OCI-LY3 (cell line): ENCODE results near the gene SYPL2.
A peak's percentile ranks its signal among the peaks of the same experiment; 100 is the strongest.

Source experiments
- H2AFZ ChIP-seq: fragments of 200-600, 300-600 bp; shearing (Covaris generic); 2 replicates; pipeline ENCODE4 v1.6.0; 2014; ENCODE audit warnings: antibody characterized with exemption, low read depth, low read length
- H3K27ac ChIP-seq: fragments of 200-600, 300-600 bp; sonication (generic); 2 replicates; pipeline ENCODE4 v1.5.1; 2014; ENCODE audit warnings: mild to moderate bottlenecking, low read length, moderate library complexity, mixed read lengths
- H3K27me3 ChIP-seq: fragments of 200-600, 300-600 bp; sonication (generic); 2 replicates; pipeline ENCODE4 v1.6.1; 2014; ENCODE audit warnings: low read depth, low read length, mixed read lengths
- H3K36me3 ChIP-seq: fragments of 200-600, 300-600 bp; sonication (generic); replicated peaks from 2 replicates; pipeline ENCODE3; 2014; ENCODE audit warnings: low read depth, low read length, mixed read lengths
- H3K4me1 ChIP-seq: fragments of 300-600, 200-600 bp; sonication (generic); 2 replicates; pipeline ENCODE4 v1.6.1; 2014; ENCODE audit warnings: low read length, mixed read lengths
- H3K4me2 ChIP-seq: fragments of 200-600, 300-600 bp; sonication (generic); 2 replicates; pipeline ENCODE4 v1.6.1; 2014; ENCODE audit warnings: low read length, mixed read lengths
- H3K4me3 ChIP-seq: fragments of 300-600, 200-600 bp; sonication (generic); 2 replicates; pipeline ENCODE4 v1.5.1; 2014; ENCODE audit warnings: antibody characterized with exemption, mild to moderate bottlenecking, low read length, moderate library complexity
- H3K79me2 ChIP-seq: fragments of 300-600, 200-600 bp; shearing (Covaris generic); 2 replicates; pipeline ENCODE4 v1.6.1; 2014; ENCODE audit warnings: mild to moderate bottlenecking, low read length, mixed read lengths
- H3K9ac ChIP-seq: fragments of 300-600, 200-600 bp; shearing (Covaris generic); 2 replicates; pipeline ENCODE4 v1.6.0; 2014; ENCODE audit warnings: mild to moderate bottlenecking, low read length, moderate library complexity
- H3K9me3 ChIP-seq: fragments of 200-600, 300-600 bp; shearing (Covaris generic); 2 replicates; pipeline ENCODE4 v1.6.1; 2014; ENCODE audit warnings: low read length, mixed read lengths; ENCODE audit not compliant: insufficient read depth
- H4K20me1 ChIP-seq: fragments of 200-600, 300-600 bp; sonication (generic); 2 replicates; pipeline ENCODE4 v1.6.1; 2016; ENCODE audit warnings: low read length, mixed read lengths; ENCODE audit not compliant: insufficient read depth
- EZH2phosphoT487 ChIP-seq: fragments of 200-600 bp; shearing (Covaris generic); IDR thresholded peaks from 2 replicates; pipeline ENCODE4 v1.6.1; 2018; ENCODE audit warnings: antibody characterized with exemption, mixed run types, low read depth
- TF ChIP-seq, protein P1 (sequence below): fragments of 200-600, 300-600 bp; sonication (generic); IDR thresholded peaks from 2 replicates; pipeline ENCODE4 v1.5.1; 2014; ENCODE audit warnings: antibody characterized with exemption, low read length, low read depth

The SYPL2 gene

DNA sequence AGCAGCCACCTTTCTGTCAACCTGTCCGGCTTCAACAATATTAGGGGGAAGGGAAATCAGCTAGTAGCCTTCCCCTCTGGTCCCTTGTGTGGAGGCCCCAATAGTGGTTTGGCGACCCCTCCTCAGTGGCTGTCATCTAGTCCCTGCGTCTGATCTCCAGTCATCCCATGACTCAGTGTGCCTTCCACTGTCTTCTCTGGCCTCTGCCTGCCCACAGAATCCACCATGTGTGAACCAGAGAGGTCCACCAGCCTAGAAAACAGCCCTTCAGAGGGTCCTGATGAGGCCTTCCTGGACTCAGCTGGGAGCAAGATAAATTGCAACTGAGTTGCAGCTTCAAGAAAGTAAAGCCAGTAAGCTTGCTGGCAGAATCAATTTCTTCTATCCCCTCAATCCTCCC lies 13.6 kb downstream of the SYPL2 start:
- H3K27ac ChIP-seq: no peak overlapping the region
- H3K9ac ChIP-seq: no peak overlapping the region
- H3K4me3 ChIP-seq: no peak overlapping the region
- no peaks in the 10 kb centered on the region for H4K20me1 ChIP-seq
- H3K4me1 ChIP-seq: peaks cover 7% of the 10 kb centered on the region
- H3K79me2 ChIP-seq: peaks cover 8% of the 10 kb centered on the region
- H3K36me3 ChIP-seq: no peaks in the 10 kb centered on the region
- H3K27me3 ChIP-seq: no peaks in the 10 kb centered on the region
- no peak overlapping the region for H2AFZ ChIP-seq
- TF ChIP-seq, protein P1, sequence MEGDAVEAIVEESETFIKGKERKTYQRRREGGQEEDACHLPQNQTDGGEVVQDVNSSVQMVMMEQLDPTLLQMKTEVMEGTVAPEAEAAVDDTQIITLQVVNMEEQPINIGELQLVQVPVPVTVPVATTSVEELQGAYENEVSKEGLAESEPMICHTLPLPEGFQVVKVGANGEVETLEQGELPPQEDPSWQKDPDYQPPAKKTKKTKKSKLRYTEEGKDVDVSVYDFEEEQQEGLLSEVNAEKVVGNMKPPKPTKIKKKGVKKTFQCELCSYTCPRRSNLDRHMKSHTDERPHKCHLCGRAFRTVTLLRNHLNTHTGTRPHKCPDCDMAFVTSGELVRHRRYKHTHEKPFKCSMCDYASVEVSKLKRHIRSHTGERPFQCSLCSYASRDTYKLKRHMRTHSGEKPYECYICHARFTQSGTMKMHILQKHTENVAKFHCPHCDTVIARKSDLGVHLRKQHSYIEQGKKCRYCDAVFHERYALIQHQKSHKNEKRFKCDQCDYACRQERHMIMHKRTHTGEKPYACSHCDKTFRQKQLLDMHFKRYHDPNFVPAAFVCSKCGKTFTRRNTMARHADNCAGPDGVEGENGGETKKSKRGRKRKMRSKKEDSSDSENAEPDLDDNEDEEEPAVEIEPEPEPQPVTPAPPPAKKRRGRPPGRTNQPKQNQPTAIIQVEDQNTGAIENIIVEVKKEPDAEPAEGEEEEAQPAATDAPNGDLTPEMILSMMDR: no peak
- no peak for TF ChIP-seq EZH2phosphoT487
- H3K4me2 ChIP-seq: no peak overlapping the region
- no peaks in the 10 kb centered on the region for H3K9me3 ChIP-seq

DNA sequence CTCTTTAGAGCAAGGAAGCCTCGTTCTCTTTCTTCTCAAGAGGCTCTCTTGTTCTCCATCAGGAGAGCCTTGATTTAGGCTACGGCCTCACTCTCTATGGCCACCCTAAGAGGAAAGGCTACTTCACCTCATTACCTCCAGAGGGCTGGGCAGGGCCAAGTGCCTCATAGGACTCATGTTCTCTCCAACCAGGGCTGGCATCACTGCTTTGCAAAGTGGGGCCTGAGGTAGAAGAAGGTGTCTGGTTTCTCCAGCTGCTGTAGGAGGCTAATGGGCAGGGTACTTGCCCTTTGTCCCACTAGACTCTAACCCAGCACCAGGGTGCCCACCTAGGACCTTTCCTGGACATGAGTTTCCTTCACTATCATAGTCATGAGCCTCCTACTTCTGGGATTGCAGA lies 15.3 kb downstream of the SYPL2 start:
- Histone ChIP-seq H3K79me2 (peaks cover 9% of the 10 kb centered on the region), H2AFZ (no peak overlapping the region), H4K20me1 (no peaks in the 10 kb centered on the region), H3K4me2 (no peak overlapping the region), H3K36me3 (no peaks in the 10 kb centered on the region), H3K9ac (no peak overlapping the region), H3K27ac (no peak overlapping the region), H3K9me3 (no peaks in the 10 kb centered on the region), H3K4me1 (peaks cover 15% of the 10 kb centered on the region), H3K4me3 (no peak overlapping the region), H3K27me3 (no peaks in the 10 kb centered on the region)
- TF ChIP-seq, protein P1: no peak
- no peak for TF ChIP-seq EZH2phosphoT487

DNA sequence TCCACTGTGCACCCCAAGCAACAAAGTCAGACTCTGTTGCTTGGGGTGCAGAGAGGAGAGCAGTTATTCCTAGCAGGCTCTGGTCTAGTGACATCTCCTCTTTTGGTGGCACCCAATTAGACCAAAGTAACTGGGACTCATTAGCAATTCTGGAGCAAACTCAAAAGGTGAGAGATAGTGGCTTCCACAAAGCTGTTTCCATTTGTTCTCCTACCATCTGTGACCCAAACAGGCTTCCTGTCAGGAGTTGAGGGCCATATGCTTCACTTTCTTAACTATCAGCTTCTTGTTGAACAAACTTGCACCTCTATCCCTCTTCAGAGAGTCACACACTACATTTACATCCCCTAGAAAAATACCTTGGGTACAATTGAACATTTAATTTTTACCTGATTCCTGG lies 15.9 kb downstream of the SYPL2 start:
- Histone ChIP-seq H3K4me1 (peaks cover 15% of the 10 kb centered on the region), H3K4me3 (no peak overlapping the region), H3K9ac (no peak overlapping the region), H3K79me2 (peaks cover 9% of the 10 kb centered on the region), H3K27ac (no peak overlapping the region), H3K9me3 (no peaks in the 10 kb centered on the region), H3K27me3 (no peaks in the 10 kb centered on the region), H3K36me3 (no peaks in the 10 kb centered on the region), H2AFZ (no peak overlapping the region), H4K20me1 (no peaks in the 10 kb centered on the region), H3K4me2 (no peak overlapping the region)
- TF ChIP-seq, protein P1: no peak
- no peak for TF ChIP-seq EZH2phosphoT487

DNA sequence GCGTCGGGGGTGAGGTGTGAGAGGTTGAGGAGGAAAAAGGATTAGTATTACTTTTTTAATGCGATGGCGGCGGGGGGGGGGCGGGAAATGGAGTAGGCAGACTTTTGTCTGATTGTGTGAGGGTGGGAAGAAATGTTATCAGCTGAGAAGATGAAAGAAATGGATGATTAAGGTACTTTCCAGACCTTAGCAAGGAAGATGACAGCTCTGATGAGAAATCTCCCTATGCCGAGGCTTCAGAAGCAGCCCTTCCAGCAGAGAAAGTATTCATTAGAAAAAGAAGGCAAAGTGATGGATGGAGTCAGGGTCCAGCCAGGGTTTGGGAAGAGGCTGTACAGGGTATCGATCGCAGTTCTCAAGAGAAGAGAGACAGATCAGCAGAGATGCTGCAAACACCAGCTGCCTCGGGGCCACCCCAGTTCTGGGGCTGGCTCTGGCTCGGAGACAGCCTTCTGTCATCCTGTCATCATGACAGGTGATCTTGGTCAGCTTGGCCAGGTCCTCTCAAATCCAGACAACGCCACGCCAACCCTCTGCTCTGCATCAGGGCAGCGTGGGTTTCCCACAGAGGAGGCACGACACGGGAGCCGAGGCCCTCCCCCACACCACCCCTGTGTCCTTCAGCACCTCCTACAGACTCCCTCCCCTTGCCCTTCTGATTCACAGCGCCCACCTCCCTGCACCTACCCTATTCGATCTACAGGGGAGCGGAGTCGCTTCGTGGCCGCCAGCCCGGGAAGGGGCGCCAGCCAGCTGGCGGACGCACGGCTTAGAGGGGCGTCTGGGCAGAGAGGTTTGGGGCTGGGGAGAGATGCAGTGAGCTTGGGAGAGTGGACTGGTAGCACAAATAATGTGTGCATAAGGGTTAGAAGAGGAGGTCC lies 16.7 kb downstream of the SYPL2 start:
- H3K4me2 ChIP-seq: peak overlapping the region; percentile 79
- H2AFZ ChIP-seq: peak overlapping the region; percentile 94
- peaks cover 15% of the 10 kb centered on the region for H3K4me1 ChIP-seq
- H3K36me3 ChIP-seq: no peaks in the 10 kb centered on the region
- TF ChIP-seq EZH2phosphoT487: no peak
- TF ChIP-seq, protein P1: peak; percentile 24; the same call in 1 of the 2 replicates
- H3K9ac ChIP-seq: peak overlapping the region; percentile 55
- H3K27me3 ChIP-seq: no peaks in the 10 kb centered on the region
- no peaks in the 10 kb centered on the region for H4K20me1 ChIP-seq
- H3K9me3 ChIP-seq: no peaks in the 10 kb centered on the region
- peaks cover 9% of the 10 kb centered on the region for H3K79me2 ChIP-seq
- peak overlapping the region; percentile 83 for H3K4me3 ChIP-seq
- H3K27ac ChIP-seq: no peak overlapping the region
